Esophagus squamous epithelium (tissue), 4 donors: ENCODE measurements around the gene NRP2.

ENCODE experiments used
- CTCF ChIP-seq, 6 experiments: fragments of 450-650 bp in 4 of 6; fragments of 200-600 bp in 2 of 6; sonication (generic) in 2 of 6; IDR thresholded peaks; one replicate each; pipeline ENCODE4 v1.5.1; 2016 to 2019; ENCODE audit warnings: antibody characterized with exemption in 6 of 6, mild to moderate bottlenecking in 4 of 6, moderate library complexity in 4 of 6
- POLR2A ChIP-seq, 4 donors: fragments of 450-650 bp; IDR thresholded peaks; one replicate each; pipeline ENCODE4 v1.6.1; 2017; ENCODE audit warnings: antibody characterized with exemption in 4 of 4, mild to moderate bottlenecking in 4 of 4, moderate library complexity in 3 of 4

- TF ChIP-seq POLR2A (IDR thresholded peaks at IDR 0.05) (no peak), CTCF (IDR thresholded peaks at IDR 0.05) (no peak)
Observed at GRCh38 chr2:205655779-205656456, 26.4 kb upstream of the NRP2 start.
